NCI-H2227 (cell line): Measurements from ENCODE around the gene CCL5.
"Not testable (repeated sequence)": the region's sequence is repeated elsewhere in the genome, so short reads cannot be mapped to it uniquely, and the experiment has no call there.

Experiments
- DNase-seq: peaks from one replicate; lab custom pipeline; 2025; ENCODE audit not compliant: unreplicated experiment; lab: John Stamatoyannopoulos, UW

The CCL5 gene

GRCh38 chr17:35898283-35899070, 18.3 kb upstream of the CCL5 start:
- DNase-seq, result no peak

GRCh38 chr17:35897772-35898171, 17.6 kb upstream of the CCL5 start:
- not testable (repeated sequence) for DNase-seq

- DNase-seq, result no peak
These were observed 15.8 kb upstream of the CCL5 start for GRCh38 chr17:35895636-35896587.

GRCh38 chr17:35894206-35894605, 14.0 kb upstream of the CCL5 start:
- DNase-seq, result no peak

- no peak for DNase-seq
These were observed 13.6 kb upstream of the CCL5 start for GRCh38 chr17:35893751-35894150.

- no peak for DNase-seq
These were observed 12.2 kb upstream of the CCL5 start for GRCh38 chr17:35892091-35893035.

- no peak for DNase-seq
These were observed 11.1 kb upstream of the CCL5 start for GRCh38 chr17:35891269-35891668.

- DNase-seq, result no peak
These were observed 10.6 kb upstream of the CCL5 start for GRCh38 chr17:35890774-35891155.

GRCh38 chr17:35889818-35890773, 9.9 kb upstream of the CCL5 start:
- DNase-seq, result peak; percentile 47

- no peak for DNase-seq
These were observed 9.1 kb upstream of the CCL5 start for GRCh38 chr17:35889241-35889640.

GRCh38 chr17:35878361-35878760, 1.8 kb downstream of the CCL5 start:
- no peak for DNase-seq

- no peak for DNase-seq
These were observed 2.7 kb downstream of the CCL5 start for GRCh38 chr17:35877345-35878029.

- no peak for DNase-seq
These were observed 3.6 kb downstream of the CCL5 start for GRCh38 chr17:35876534-35876933.

GRCh38 chr17:35875800-35876139, 4.4 kb downstream of the CCL5 start:
- no peak for DNase-seq

GRCh38 chr17:35875072-35875799, 4.9 kb downstream of the CCL5 start:
- DNase-seq, result no peak

- no peak for DNase-seq
These were observed 7.8 kb downstream of the CCL5 start for GRCh38 chr17:35872196-35872980.

GRCh38 chr17:35870906-35871819, 9.0 kb downstream of the CCL5 start:
- no peak for DNase-seq
